Activated CD8-positive, alpha-beta memory T cell treated with anti-CD3 and anti-CD28 coated beads for 1 hour (primary cell): ENCODE data around the gene PSME1.

Source experiments
- DNase-seq, 2 donors: peaks; one replicate each; pipeline ENCODE4 v3.0.0-alpha.2; 2020; ENCODE audit warnings: low read depth in 1 of 2; ENCODE audit errors: extremely low read depth in 1 of 2

The PSME1 gene

GRCh38 chr14:24135834-24136683 is at the start of gene PSME1:
Gene PSME1, plus strand, starts transcription at chr14:24136194. Its CDS starts 69 bp downstream, at chr14:24136263.
- DNase-seq = peak; percentile 79 to 89

- no peak for DNase-seq
These were observed 49.0 kb upstream of the PSME1 start for GRCh38 chr14:24087004-24087403.

DNA sequence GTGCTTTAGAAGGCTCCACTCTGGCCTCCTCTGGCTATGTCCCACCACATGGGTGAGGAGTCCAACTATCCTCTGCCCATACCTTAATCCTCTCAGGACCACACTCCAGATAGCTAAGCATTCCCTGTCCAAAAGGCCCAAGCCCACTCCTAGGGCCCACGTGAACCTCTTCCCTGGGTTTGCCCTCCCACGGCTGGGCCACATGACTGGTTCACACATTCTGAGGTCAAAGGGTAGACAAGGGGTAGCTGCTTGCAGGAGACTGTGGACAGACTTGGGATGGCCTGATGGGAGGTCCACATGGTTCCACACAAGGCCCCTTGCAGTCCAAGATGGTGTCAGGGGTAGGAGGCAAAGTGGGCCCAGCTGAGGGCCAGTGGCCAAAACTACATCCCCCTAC is 47.9 kb upstream of the PSME1 start:
- no peak for DNase-seq

- no peak for DNase-seq
These were observed 46.1 kb upstream of the PSME1 start for GRCh38 chr14:24089890-24090289.

GRCh38 chr14:24092110-24092504 is 43.9 kb upstream of the PSME1 start:
- DNase-seq = no peak

DNA sequence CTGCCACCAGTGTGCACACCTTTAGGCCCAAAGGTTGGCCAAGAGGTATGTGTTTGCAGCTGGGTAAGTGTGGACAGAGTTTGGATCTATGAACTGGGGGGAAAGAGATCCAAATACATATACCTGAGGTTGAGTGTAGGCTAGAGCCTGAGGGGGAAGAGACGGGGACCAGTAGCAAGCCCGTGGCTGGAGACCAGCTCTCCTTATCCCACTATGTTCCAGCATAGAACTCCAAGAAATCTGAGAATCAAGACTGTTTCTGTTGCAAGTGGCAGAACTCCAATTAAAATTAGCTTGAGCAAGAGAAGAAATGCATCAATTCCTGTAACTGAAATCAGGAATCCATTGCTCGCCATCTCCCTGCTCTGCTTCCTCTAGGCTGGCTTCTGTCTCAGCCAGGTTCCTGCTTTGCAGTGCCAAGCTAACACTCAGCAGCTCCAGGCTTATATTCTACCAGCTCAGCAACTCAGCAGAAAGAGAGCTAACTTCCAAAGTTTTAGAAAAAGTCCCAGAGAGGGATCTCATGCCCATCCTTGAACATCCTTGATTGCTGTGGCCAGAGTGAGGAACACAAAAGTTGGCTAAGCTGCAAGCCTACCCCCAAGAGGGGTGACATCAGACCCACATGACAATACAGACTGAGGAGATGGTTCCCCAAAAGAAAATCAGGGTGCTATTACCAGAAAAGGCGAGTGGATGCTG is 43.3 kb upstream of the PSME1 start:
- no peak for DNase-seq

DNA sequence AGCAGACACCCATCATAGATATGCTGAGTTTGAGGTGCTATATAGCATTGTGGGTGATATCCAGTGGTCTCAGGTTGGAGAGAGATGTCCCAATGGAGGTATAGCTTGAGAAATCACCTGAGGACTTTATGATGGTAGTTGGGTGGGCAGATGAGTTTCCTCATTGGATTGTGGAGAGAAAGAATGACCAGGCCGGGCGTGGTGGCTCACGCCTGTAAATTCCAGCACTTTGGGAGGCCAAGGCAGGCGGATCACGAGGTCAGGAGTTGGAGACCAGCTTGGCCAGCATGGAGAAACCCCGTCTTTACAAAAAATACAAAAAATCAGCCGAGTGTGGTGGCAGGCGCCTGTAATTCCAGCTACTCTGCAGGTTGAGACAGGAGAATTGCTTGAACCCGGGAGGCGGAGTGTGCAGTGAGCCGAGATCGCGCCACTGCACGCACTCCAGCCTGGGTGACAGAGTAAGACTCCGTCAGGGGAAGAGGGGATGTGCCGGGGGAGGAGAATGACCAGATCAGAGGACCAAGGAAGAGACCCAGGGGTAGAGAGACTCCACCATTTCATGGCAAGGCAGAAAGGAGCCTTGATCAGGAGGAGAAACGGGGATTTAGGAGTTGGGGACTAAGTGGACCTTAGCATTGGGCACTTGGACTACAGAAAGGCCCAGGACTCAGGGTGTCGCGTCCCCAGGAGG is 42.6 kb upstream of the PSME1 start:
- no peak for DNase-seq

DNA sequence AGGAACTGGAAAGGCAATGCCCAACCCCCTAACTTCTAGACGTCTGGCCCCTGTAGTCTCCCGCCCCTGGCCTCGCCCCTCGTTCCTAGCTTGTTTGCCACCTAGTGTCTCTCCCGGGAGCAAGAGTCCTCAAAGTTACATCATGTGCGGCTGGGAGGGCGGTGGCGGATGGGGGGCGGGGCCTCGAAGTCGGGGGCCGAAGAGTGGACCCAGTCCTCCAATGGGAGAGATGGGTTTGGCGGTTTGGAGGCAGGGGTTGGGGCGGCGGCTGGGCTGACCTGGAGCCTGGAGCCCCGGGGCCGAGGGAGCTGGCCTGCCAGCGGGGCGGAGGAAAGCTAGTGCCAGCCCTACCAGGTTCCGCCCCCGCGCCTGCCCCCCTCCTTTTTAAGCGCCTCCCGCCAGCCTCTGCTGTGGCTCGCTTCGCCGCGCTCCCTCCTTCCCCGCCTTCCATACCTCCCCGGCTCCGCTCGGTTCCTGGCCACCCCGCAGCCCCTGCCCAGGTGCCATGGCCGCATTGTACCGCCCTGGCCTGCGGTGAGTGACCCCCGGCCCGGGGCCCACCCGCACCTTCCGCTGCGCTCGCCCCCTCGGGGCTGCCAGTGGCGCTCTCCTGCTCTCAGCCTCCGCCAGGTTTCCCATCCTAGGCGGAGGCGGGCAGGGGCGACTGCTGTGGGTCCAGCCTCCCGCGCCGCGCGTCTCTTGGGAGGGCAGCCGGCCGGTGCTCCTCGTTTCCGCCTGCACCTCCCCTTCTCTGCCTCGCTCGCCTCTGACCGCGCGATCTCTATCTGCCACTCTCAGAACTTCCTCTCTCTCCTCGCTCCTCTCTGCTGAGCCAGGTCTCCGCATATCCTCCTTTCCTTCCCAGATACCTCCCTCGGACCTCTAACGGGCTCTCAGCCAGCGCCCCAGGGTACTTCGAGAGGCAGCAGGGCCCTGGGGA is 41.8 kb upstream of the PSME1 start, which contains the start of gene PCK2:
Gene PCK2 (plus strand): TSS at position 411 of the 940 bp plus-strand sequence. CDS start 95 bp downstream, at position 506.
- peak in 1 of 2 donors; percentile 63 for DNase-seq

DNA sequence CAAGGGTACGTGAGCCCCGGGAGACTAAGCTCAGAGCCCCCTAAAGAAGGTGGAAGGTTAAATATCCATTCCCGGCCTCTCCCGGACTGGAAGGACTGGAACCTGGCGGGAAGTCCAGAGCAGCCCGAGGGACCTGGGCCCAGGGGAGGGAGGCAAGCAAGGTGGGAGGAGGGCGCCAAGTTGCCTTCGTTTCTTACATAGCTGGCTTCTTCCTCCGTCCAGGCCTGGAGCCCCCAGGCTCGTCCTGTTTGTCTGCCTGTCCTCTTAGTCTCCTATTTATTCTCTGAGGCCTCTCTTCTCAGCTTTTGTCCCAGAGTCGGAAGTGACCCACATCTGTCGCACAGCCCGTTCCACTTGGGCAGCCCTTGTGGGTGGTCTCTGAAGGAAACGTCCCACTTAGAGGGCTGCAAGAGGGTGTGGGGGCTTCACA is 41.1 kb upstream of the PSME1 start:
- DNase-seq = no peak

DNA sequence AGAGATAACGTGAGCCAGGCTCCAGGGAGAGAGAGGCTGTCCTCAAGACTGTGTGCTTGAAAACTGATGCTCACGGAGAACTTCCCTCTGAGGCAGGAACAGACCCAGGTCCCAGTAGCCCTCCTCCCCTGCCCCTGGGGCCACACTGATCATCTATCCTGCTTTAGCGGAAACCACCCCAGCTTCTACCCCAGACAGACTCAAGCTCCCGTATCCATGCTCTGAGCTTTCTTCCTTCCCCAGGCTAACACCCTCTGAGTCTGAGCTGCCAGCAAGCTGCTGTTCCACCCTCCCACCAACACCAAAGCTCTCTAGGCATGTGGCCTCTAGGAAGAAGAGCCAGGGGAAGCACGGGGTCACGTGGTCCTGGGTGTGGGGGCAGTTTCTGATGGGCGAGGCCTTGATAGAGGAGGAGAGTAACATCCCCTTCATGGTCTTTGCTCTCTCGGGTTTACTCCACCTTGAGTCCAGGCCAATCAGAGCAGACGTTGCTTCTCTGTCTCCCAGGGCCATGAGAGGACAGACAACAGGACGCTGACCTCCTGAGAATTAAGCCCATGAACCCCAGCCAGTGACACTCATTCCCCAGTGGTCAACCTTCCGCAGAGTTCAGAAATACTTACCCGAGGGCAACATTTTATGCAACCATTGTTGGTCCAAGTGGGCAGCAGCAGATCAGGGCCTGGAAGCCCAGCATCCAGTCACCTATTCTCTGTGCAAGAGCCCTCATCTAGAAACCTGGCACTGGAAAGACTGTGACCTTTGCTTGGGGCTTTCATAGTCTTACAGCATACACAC is 40.5 kb upstream of the PSME1 start:
- no peak for DNase-seq

DNA sequence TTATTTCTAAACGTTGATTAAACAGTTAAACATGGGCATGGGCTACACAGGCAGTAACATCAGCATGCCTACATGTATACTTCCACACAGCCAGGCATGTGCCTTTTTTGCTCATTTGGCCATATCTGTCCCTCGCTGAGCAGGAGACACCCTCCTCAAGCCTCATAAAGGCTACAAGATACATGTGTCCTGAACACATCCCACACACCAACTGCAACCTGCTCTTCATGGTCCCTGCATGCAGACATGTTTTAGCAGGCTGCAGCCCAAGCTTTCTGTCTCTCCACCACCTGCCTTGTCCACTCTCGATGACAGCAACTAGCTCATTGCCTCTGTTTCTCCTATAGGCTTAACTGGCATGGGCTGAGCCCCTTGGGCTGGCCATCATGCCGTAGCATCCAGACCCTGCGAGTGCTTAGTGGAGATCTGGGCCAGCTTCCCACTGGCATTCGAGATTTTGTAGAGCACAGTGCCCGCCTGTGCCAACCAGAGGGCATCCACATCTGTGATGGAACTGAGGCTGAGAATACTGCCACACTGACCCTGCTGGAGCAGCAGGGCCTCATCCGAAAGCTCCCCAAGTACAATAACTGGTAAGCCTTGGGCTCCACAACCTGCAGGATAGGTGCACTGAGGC is 39.3 kb upstream of the PSME1 start:
- DNase-seq = no peak

DNA sequence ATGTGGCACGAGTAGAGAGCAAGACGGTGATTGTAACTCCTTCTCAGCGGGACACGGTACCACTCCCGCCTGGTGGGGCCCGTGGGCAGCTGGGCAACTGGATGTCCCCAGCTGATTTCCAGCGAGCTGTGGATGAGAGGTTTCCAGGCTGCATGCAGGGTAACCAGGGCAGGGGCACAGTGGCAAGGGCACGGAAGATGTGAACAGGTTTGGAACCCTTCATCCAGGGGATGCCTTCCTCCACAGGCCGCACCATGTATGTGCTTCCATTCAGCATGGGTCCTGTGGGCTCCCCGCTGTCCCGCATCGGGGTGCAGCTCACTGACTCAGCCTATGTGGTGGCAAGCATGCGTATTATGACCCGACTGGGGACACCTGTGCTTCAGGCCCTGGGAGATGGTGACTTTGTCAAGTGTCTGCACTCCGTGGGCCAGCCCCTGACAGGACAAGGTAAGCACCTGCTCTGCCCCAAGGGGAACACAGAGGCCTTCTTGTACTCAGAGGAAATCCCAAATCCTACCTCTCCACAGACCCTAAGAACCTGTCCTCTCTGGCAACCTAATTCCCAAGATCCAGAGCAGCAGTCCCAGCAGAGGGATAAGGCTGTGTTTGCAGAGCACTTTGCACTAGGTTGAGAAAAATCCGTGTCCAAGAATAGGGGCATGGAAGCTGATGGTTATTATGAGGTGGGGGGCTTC is 37.6 kb upstream of the PSME1 start:
- no peak for DNase-seq

DNA sequence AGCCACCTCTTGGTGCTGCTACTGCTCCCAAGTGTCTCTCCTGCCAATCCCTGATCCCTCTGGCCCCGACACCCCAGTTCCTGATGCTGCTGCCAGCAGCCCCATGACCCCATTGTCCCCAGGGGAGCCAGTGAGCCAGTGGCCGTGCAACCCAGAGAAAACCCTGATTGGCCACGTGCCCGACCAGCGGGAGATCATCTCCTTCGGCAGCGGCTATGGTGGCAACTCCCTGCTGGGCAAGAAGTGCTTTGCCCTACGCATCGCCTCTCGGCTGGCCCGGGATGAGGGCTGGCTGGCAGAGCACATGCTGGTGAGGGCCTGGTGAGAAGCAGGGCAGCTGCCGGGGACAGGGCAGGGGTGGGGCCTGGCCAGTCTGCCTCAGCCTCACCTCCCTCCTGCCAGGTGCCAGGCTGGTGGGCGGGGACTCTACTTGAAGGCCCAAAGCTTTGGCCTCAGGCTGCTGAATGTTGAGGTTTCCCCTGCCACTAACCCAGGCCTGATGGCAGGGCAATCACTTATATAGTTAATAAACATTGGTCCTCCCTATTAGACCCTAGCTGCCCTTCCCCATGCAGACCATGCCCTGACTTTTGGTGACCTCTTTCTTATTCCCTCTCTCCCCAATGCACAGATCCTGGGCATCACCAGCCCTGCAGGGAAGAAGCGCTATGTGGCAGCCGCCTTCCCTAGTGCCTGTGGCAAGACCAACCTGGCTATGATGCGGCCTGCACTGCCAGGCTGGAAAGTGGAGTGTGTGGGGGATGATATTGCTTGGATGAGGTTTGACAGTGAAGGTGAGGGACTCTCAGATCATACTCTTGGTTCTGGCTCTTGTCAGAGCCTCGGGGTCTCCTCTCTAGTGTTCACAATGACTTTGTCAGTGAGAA is 36.8 kb upstream of the PSME1 start:
- DNase-seq = no peak

DNA sequence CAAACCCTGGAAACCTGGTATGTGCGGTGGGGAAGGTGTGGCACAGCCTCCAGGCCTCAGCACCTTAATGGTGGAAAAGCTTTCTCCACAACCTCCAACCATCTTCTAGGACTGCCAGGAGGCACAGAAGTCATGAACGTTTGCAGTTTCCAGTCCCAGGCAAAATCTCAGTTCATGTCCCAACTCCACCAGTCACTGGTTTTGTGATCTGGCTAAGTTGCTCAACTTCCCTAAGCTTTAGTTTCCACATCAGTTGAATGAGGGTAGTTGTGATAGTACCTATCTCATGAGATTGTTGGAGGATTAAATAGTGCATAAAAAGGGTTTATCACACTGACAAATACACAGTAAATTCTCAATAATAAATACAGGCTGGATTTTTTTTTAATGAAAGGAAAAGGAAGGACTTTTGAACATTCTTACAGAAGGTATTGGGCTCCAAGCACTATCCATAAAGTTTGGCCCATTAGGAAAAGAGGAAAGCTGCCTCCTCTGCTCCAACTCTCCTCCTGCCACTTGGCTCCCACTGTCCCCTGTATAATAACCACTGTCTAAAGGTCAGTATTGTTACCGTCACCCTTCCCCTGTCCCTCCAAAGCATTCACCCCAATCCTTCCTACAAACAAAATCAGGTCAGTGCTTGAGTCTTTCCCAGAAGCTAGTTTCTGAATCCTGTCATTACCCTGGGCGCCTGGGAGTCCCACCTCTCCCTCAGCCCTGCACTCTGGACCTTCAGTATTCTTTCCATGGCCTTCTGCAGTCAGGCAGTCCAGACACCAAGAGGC is 35.6 kb upstream of the PSME1 start:
- DNase-seq = no peak

GRCh38 chr14:24100982-24101494 is 35.0 kb upstream of the PSME1 start:
- DNase-seq = no peak

DNA sequence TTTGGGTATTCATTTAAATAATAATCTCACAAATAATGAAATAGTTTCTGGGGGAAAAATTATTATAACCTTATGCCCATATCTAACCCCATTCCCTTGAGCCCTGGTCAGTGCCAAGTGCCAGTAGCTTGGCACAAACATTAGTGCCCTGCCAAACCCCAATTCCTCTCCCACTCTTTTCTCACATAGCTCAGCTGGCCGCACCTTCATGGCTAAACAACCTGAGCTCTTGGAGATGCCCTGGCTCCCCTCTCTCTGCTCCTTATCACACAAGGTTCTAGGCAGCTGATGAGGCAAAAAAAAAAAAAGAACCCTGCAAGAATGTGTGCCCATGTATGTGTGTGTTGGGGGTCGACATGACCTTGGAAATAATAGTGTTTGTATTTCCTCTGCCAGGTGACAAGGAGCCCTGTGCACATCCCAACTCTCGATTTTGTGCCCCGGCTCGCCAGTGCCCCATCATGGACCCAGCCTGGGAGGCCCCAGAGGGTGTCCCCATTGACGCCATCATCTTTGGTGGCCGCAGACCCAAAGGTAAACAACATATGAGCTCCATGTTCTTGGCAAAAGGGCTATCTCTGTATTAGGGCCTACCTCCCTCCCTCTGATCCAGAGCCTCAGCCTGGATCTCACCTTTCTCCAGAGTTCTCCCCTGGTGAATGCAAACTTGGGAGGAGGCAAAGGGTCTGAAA is 33.5 kb upstream of the PSME1 start:
- no peak for DNase-seq
